Measurements from ENCODE around the gene RAPGEF3.

Gene RAPGEF3

DNA sequence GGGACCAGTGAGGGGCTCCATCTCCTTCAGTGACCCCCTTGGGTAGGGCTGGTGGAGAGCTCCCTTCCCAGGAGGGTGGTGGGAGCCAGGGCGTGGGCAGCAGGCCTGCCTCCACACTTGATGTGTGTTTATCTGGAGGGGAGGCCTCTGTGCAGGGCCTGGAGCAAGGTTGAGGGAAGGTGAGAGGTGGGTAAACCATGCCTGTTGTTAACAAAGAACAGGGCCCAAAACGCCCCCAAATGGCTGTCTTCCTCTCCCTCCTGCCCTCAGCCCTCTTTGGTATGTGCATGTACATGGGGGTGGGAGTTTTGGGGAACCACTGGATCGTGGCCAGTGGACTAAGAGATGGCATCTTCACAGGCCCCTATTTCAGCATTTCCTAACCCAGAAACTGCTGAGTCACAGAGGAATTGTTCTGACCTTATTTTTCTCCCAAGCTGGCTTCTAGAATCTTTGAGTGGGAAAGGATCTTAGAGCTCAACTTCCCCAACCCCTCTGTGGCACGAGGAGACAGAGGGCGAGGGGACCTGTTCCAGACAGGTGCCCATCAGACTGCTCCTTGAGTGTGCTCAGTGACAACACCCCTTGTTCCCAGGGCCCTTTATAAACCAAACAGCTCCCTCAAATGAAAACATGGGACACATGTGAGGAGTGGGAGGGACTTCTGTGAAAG lies 17.9 kb upstream of the RAPGEF3 start:
- no peak for DNase-seq (ENCODE audit: low spot score)

DNA sequence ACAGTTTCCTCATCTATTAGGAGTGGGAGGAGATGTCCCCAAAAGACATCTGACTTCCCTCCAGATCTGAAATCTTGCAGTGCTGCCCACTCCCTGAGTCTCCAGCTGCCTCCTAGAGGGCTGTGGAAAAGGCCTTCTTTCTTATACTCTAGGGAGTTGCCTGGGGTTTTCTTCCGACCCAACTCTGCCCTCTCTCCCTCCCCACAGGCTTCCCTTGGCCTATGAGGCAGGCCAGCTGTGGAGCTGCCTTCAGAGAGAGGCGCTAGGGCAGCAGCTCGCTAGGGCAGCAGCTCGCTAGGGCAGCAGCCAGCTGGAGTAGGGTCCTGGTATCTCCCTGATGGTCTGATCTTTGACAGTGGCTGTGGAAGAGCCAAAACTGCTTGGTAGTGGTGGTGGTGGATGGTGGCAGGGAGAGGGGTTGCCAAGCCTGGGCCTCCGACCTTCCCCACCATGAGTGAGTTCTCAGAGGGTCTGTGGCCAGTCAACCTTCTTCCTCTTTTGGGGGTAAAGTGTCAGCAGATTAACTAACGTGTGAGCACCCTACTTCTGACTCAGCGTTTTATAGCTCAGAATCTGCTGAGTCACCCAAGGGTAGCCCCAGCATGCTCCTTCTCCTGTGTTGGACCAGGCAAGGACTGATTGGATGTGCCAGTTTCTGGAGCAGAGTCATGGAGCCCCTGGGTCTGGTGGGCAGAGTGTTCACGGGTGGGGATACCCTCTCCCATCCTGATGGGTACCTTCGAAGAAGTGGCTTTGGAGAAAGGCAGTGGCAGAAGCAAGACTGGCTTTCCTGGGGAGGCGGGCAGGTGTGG lies 16.6 kb upstream of the RAPGEF3 start:
- DNase-seq (ENCODE audit: low spot score): no peak

DNA sequence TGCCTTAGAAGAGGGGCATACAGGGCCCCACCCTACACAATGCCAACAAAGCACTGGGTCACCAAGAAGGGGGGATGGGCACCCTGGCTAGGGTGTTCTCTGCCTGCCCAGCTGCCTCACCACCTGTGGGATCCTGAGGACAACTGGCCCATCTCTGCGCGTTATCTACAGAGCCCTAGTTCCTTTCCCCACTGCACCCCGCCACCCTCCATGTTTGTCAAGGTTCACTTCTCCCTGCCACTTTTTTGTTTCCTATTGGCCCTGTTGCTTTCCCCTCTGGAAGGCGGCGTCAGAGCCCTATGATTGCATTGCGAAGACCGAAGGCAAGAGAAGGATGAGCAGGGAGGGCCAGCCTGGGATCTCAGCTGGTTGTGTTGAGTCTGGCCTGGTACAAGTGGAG lies 16.0 kb upstream of the RAPGEF3 start:
- no peak for DNase-seq (ENCODE audit: low spot score)

DNA sequence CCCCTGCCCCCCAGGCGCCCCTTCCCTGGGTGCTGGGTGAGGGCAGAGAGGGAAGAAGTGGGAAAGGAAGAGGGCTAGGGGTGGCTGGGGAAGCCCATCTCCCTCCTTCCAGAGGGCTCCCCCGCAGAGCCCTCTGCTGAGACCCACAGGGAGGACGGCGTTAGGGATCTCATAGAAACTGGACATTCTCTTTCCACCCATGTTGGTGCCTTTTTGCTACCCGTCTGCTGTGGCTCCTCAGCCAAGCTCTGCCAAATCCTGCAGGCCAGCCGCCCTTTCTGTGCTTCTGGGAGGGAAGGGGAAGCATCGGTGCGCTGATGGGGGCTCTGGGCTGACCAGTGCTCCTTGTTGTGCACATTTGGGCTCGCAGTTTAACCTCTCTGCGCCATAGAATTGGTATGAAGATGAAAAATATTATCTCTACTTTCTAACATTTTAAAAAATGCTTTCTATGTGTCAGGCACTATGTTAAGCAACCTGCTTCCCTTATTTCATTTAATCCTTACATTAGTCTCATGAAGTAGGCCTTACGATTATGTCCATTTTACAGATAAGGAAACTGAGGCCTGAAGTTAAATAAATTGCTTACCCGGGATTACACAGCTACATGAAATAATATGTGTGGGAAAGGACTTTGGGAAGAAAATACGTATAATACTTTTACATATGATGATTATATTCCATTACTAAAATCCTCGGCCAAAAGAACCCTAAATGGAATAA lies 15.3 kb upstream of the RAPGEF3 start:
- DNase-seq (ENCODE audit: low spot score): no peak

DNA sequence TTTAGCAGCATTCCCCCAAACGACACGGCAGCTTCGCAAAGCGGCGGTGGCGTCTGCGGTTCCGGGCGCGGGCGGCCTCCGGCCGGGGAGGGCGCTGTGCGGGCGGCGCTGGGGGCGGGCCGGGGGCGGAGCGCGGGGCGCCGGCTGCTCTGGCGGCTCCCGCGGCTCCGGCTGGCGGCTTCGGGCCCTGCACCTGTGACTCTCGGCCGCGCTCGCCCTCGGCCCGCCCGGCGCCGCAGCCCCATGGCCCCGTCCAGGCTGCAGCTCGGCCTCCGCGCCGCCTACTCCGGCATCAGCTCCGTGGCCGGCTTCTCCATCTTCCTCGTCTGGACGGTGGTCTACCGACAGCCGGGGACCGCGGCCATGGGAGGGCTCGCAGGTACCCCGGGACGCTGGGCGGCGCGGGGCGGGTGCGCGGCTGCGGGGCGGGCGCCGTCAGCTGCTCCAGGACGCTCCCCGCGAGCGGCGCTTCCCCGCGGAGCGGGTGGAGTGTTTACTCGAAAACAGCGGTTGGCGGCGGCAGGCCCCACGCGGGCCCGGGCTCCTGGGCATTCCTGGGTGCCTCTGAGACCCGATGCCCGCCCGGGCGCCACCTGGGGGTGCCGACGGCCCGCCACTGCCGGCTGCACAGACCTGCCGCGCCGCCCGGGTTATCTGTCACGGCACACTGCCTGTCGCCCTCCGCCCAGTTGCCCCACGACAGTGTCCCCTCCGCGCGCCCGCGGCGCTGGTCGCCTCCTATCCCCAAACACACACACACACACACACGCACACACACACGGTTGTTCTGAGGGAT lies 14.6 kb upstream of the RAPGEF3 start, which contains the start of gene SLC48A1:
SLC48A1 (plus strand) TSS at position 177 of the 796 bp plus-strand sequence; CDS start at position 244, 67 bp downstream.
- DNase-seq (ENCODE audit: low spot score): peak; percentile 71

DNA sequence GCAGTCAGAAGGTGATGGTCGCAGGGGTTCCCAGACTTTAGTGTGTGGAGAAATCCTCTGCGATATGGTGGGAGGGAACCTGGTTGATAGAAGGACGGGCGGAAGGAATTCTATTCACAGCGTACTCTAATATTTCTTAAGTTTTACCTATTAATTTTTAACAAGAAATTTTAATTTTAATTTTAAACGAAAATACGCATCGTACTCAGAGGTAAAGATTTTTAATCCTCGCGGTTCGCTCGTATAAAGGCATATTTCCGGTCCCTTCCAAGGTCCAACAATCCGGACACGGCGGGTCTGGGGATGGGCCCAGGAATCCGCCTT lies 14.0 kb upstream of the RAPGEF3 start:
- no peak for DNase-seq (ENCODE audit: low spot score)

DNA sequence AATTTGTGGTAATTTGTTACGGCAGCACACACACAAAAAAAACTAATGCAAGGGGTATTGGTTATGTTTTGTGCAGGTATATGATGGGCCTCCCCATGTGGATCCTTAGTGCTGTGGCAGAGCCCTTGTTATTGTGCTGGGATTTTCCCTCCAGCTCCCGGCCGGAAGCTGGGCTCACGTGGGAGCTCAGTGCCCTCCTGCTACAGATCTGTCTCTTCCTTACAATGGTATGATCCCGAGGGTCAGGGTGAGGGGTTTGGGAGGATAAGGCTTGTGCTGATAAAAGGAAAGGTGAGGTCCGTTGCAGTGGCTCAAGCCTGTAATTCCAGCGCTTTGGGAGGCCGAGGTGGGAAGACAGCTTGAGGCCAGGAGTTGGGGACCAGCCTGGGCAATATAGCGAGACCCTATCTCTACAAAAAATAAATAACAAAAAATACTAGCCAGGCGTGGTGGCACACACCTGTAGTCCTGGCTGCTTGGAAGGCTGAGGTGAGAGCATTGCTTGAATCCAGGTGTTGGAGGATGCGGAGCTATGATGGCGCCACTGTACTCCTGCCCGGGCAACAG lies 13.5 kb upstream of the RAPGEF3 start:
- DNase-seq (ENCODE audit: low spot score): no peak

DNA sequence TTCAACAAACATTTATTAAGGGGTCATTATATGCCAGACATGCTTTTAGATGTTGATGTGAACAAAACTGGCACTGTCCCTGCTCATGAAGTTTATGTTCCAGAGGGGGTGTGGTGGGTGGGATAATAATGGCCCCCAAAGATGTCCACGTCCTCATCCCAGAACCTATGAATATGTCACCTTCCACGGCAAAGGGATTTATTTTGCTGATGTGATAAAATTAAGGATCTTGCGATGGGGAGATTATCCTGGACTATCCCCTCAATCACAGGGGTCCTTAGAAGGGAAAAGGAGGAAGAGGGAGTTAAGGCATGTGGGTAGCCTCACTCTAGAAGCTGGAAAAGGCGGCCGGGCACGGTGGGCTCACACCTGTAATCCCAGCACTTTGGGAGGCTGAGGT lies 12.6 kb upstream of the RAPGEF3 start:
- no peak for DNase-seq (ENCODE audit: low spot score)

DNA sequence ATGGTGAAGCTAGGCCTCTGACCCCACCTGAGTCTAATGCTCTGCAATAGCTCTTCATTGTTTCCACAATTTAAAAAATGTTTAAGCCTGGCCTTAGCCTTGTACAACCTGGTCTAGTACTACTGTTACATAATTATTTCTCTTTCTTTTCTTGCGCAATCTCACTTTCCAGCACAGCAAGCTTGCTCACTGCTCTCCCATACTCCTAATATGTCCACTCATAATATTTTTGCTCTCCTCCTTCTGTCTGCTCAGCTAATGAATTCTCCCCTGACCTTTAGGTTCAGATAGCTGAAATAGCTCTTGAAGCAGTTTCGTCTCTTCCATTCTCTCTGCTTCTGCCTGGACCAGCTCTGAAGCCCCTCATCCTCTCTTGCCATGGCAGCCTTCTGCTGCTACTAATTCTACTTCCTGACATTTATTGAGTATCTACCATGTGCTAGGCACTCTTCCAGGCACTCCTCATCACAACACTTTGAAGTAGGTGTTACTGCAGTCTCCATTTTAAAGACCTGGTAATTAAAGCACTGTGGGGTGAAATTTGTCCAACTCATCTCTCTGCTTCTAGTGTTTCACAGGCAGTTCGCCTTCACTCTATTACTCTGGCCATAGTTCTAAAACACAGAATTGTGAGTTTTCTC lies 11.5 kb upstream of the RAPGEF3 start:
- DNase-seq (ENCODE audit: low spot score): no peak

DNA sequence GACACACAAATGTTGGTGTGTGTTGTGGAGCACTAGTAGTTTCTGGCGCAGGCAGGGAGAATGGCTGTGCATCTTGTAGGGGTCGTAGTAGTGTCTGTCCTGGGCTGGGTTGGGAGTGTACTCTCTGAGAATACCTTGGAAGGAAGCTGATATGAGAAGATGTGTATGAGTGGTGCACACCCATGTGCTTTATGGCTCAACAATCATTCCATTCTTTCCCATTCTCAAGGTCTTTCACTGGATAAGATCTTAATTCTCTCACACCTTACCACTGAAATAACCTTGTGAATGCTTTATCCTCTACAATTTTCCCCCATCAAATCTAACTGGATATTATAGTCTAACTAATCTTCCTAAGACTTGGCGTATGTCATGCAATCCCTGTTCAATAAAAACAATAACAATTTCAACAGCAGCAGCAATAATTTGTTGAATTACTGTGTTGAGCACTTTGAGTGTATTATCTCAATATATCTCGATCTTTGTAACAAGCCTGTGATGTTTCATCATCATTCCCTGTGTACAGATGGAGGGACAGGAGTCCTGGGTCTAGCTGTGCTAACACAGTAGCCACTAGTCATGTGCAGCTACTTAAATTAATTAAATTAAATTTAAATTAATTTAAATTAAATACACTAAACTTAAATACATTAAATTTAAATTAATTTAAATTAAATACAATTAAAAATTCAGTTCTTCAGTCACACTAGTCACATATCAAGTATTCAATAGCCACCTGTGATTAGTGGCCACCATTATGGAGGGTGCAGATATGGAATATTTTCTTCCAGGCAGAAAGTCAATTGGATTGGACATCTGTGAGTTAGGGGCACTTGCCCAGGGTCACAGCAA lies 10.8 kb upstream of the RAPGEF3 start:
- no peak for DNase-seq (ENCODE audit: low spot score)

DNA sequence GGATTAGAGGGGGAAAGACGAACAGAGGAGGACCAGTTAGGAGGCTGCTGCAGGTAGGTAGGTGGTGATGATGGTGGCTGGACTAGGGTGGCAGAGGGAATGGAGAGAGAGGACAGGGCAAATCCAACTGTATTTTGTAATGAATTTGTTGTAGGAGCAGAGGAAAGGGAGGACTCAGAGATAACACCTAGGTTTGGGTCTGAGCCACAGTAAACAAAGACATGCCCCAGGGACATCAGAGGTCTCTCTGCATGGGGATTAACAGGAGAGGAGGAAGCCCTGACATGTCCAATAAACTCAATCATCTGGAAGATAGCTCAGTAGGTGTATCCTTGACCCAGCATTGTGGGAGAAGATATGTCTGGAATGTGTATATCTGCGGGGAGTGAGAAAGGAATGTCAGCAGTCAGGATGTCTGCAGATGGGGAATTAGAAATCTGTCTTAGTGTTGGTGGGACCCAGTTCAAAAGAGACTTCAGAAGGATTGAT lies 9.7 kb upstream of the RAPGEF3 start:
- DNase-seq (ENCODE audit: low spot score): no peak

DNA sequence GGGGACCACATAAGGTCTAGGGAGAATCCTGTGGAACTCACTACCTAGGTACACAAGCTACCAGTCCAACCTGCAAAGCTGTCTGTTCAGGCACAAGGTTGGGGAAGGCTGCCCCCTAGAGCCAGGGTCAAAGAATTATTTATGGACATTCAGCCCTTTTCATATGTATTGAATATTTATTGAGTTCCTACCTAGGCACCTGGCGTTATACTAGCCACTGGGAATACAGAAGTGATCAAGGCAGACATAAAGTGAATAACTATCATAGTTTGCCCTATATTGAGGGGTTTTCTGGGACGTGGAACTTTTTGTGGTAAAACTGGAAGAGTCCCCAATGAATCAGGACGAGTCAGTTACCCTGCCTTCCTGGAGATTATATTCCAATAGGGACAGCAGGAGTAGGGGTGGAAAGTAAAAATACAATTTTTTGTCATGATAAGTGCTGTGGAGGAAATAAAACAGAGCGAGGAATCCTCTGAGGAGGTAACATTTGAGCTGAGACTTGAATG lies 8.6 kb upstream of the RAPGEF3 start:
- peak; percentile 80 for DNase-seq (ENCODE audit: low spot score)

DNA sequence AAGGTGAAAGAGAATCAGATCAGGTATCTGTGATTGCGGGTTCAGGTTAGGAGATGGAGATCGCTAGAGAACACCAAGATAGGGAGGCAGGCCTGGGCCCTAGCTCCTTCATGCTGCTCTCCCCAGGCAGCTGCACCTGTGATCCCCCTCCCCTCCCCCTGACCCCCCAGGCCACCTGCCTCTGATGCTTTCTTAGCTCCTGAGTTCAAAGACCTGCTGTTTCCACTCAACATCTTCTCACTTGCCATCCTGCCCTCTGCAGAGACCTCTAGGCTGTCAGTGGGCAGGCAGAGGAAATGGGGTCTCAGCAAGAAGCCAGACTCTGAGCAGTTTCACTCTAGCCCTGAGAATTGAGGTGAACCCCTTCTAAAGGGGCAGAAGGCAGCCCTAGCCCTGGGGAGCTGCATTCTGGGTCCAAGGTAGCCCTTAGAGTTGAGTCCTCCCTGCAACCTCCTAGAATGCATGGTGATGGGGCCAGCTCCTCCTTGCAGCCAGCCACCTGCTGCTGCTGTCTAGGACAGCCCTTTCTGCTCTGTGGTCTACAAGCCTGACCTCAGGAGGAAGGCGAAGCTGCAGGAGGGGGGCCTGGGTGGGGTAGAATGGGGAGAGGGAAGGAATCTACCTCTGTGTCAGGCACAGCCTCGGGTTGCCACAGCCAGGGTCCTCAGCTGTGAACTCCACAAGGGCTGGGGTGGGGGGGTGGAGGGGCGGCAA lies 8.0 kb upstream of the RAPGEF3 start:
- DNase-seq (ENCODE audit: low spot score): no peak

DNA sequence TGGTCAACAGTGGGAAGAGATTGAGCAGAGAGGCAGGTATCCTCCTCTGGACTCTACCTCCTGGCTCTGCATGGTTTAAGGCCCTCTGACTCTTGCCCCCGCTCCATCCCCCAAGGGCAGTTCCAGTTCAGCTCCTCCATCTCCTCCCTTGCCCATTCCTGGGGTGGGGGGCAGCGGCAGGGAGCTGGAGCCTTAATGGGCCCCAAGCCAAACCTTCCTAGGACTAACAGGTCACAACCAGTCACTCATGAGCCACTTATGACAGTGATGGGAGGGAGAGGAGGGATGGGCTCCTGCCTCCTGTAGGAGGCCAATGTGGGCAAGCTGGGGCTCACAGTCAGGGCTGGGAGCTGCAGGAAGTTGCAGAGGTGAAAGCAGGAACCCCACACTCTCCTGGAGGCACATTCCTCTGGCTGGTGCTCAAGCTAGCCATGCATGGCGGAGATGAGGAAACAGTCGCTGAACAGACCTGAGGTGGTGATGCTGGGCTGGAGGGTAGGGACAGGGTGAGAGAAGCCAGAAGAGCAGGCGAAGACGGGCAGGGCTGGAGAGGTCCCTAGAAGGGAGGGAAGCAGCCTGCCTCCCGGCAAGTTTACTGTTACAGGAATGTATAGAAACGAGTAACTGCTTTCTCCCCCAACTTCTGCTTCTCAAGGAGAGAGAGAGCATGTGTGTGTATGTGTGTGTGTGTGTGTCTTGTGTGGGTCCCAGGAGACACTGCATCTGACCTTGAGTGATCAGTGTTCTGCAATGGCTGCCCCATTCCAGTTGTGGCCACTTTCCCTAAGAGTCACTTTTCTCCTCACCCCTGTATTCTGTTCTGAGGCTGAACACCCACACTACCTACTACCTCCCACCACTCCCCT lies 5.0 kb upstream of the RAPGEF3 start:
- DNase-seq (ENCODE audit: low spot score): no peak

DNA sequence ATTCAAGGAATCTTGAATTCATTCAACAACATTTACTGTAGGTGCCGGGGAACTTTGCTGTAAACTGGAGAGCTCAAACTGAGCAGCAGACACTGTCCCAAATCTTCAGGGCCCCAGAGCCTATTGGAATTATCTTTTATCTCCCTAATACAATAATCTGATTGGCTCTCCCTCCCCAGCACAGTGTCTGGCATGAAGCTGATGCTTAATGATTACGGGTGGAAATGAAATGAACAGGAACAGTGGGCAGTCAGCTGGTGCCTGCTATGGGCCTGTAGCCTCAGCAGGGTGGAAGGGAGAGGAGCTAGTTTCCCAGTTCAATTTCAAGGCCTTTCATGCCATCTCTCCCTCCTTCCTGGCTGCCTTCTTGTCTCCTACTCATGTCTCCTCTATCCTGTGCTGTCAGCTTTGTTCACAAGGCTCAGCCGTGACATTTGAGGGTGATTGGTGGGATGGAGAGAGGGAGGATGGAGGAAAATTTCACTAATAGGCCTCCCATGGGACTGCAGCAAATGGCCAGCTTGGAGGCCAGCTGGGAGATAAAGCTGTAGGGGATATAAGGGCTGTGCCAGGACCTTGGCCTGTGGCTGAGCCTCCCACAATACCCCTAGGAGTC lies 4.3 kb upstream of the RAPGEF3 start:
- DNase-seq (ENCODE audit: low spot score): no peak

DNA sequence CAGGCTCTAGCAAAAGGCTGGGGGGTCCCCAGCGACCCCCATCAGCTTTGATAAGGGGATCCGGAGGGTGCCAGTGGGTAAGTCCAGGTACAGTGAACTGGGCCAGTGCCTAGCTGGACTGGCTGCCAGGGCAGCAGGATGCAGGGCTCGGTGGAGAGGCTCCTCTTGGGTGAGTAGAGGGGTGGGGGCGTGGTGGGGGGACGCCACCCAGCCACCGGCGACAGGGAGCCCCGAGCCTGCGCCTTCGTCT lies 171 bp downstream of the RAPGEF3 start:
- no peak for DNase-seq (ENCODE audit: low spot score)

DNA sequence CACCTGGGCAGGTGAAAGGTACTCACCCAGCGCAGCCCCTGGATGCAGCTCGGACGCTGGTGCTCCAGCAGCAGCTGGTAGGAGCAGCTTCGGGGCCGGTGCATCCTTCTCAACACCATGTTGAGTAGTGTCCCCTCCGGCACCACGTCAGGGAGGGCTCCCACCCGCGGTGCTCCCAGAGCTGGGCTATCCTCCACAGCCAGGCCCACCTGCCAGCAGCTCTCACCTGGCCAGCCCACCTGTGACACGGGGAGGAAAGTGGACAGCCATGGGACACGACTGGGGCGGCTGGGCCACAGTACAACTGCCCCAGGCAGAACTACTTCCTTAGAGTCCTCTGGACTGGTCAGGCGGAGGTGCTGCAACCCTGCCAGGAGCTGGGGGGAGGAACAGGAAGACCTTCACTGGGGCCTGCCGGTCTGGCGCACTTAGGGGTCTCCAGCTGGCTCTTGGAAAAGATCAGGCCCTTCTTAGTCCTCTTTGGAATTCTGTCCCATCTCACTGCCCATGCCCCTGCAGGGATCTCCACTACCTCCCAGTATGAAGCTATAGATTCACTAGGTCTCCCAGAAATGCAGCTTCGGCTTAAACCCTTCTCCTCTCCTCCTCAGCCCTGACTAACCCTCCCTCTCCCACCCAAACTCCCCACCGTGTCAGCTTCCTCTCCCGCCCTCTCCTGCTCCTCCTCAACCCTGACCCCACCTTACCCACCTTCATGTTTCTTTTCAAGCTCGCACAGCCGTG lies 668 bp downstream of the RAPGEF3 start:
- no peak for DNase-seq (ENCODE audit: low spot score)

Measured in CD4-positive, alpha-beta T cell treated with Interleukin-2 at 100 ng/mL for 4 hours (primary cell).